OCI-LY7 (cell line): ENCODE measurements around the gene PIGP.

Source experiments
- CTCF ChIP-seq: fragments of 200-600 bp; sonication (generic); conservative IDR thresholded peaks from 2 replicates; pipeline ENCODE4 v1.5.1; 2014; ENCODE audit warnings: mild to moderate bottlenecking, antibody characterized with exemption, low read length, moderate library complexity, mixed read lengths
- EZH2phosphoT487 ChIP-seq: fragments of 200-600 bp; sonication (generic); IDR thresholded peaks from 2 replicates; pipeline ENCODE4 v1.6.1; 2018; ENCODE audit warnings: low read depth, borderline replicate concordance, mild to moderate bottlenecking, mixed run types, antibody characterized with exemption, low read length, moderate library complexity, mixed read lengths

- TF ChIP-seq CTCF: no peak
- TF ChIP-seq EZH2phosphoT487: no peak
These were observed 22.9 kb upstream of the PIGP start for GRCh38 chr21:37095821-37096220.
